DMS53 treated with DMSO at 0.1 percent for 48 hours (cell line): ENCODE results near the gene PTDSS2.
"Not testable (repeated sequence)": the region's sequence is repeated elsewhere in the genome, so short reads cannot be mapped to it uniquely, and the experiment has no call there.

Experiments used
- DNase-seq: peaks from one replicate; lab custom pipeline; 2025; ENCODE audit not compliant: unreplicated experiment; lab: John Stamatoyannopoulos, UW

PTDSS2 gene

DNA sequence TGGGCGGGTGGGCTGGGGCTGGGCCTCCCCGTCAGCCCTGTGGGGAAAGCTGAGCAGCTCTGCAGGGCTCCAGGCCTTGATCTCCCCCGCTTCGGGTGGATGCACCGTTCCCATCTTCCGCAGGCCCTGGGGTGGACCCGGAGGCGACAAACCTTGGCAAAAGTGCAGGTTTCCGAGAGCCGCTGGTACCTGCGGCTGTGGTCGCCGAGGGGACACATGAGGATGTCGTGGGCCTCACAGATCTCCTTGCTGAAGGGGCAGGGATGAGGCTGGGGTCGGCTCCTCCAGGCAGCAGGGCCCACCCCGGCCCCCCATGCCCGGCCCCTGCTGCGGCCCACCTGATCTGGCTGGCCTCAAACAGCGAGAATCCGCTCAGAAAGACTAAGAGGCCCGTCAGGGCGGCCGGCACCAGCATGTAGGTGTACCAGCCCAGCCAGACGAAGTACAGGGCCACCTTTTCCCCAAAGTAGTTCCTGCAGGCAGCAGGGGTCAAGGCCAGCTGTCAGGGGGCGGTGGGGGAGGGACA, 20.1 kb upstream of the PTDSS2 start:
- no peak for DNase-seq

GRCh38 chr11:431921-432320, 18.2 kb upstream of the PTDSS2 start:
- DNase-seq: no peak

DNA sequence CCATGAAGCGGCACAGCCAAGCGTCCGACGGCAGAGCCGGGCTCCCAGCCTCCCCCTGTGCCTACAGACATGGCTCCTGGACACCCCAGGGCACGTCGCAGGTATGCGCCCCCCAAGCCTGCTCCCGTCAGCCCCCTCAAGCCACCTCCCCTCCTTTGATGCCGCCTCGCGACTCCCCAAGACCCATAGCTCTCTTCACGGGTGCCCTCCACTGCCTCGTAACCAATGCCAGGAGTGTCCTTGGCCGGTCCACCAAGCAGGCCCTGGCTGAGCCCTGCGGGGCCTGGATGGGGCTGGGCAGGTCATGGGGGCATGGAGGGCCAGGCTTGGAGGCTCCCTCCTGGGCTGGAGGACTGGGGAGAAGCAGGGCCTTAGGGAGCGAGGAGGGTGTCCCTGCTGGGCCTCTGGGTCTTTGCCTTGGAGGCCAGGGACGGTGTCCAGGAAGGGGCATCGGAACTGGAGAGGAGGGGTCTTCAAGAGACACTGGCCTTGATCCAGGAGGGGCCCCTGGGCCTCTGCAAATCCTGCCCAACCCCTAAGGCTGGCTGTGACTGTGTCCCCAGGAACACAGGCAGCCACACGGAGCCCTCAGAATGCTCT, 17.5 kb upstream of the PTDSS2 start:
- no peak for DNase-seq

- no peak for DNase-seq
Observed at GRCh38 chr11:433111-433510, 17.0 kb upstream of the PTDSS2 start.

GRCh38 chr11:433641-434040, 16.4 kb upstream of the PTDSS2 start:
- no peak for DNase-seq

DNA sequence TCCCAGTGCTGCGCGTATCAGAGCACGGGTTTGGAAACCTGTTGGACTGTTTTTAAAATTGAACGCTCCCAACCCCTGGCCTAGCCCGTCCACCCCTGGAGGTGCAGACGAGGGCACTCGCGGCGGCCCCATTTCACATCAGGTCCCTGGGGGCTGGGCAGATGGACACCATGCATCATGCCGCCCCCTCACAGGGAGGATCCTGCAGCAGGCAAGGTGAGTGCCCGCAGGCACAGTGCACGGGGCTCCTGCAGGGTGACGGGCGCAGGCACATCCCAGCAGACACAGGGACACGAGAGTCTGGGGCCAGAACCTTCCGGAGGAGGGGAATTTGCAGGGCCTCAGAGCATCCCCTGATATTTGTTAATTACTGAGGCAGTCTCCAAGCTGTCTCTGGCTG, 15.6 kb upstream of the PTDSS2 start:
- DNase-seq: no peak

DNA sequence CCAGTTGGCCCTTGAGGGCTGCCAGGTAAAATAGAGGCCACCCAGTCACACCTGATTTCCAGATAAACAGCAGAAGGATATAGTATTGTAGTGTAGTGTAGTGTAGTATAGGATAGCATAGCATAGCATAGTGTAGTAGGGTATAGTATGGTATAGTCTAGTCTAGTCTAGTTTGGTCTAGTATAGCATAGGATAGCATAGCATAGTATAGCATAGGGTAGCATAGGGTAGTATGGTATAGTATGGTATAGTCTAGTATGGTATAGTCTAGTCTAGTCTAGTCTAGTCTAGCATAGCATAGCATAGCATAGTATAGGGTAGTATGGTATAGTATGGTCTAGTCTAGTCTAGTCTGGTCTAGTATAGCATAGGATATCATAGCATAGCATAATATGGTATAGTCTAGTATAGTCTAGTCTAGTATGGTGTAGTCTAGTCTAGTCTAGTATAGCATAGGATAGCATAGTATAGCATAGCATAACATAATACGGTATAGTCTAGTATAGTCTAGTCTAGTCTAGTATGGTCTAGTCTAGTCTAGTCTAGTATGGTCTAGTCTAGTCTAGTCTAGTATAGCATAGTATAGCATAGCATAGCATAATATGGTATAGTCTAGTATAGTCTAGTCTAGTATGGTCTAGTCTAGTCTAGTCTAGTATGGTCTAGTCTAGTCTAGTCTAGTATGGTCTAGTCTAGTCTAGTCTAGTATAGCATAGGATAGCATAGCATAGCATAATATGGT, 14.9 kb upstream of the PTDSS2 start:
- DNase-seq: not testable (repeated sequence)

GRCh38 chr11:437228-437870, 12.7 kb upstream of the PTDSS2 start:
- no peak for DNase-seq

DNA sequence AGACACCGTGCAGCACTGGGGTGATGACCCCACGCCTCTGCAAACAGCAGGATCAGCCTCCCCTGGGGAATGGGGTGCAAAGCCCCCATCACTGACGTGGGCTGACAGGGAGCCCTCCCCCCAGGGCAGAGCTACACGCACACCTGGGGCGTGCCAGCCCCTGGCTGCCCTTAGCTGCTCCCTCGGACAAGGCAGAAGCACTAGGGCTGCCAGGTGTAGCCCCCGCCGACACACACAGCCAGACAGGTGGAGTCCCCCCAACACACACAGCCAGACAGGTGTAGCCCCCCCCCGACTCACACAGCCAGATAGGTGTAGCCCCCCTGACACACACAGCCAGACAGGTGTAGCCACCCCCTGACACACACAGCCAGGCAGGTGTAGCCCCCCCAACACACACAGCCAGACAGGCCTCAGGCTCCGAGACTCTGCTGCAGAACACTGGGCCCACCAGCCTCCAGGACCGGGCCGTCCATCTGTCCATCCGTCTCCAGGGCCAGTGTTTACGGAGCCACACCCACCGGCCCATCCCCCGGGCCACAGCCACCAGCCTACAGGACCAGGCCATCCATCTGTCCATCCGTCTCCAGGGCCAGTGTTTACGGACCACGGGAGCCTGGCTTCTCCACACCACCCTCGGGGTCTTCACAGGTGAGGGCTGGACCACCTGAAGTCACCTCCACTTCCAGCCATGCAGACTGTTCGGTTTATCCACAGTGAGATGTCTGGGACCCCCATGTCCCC, 11.8 kb upstream of the PTDSS2 start:
- no peak for DNase-seq

DNA sequence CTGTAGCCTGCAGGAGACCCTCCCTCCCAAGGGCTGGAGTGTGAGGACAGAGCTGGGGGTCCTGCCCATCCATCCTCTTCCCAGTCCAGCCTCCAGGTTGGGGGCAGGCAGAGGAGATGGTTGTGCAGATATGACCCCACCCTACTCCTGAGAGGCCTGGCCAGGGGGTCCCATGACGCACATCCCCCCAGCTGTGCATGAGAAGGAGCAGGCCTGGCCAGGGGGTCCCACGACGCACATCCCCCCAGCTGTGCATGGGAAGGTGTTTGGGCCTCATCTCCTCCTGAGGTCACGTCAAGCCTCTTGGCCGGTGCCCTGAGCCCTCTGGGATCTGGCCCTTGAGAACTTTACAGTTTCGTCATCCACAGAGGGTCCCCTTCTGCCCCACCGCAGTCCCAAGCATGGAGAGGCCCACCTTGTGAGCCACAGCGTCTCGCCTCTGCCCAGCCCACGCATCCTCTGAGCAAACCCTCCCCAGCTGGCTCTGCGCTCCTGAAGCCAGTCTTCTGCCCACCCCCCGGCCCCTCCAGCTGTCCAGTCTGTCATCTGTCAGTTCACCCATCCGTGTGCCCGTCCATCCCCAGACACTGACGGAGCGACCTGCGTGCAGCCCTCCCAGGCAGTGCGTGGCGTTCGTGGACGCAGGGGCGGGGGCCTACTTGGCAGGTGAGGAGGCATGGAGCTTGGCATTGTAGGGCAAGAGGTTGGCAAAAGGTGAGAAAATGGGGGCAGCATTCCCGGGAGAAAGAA, 10.6 kb upstream of the PTDSS2 start:
- no peak for DNase-seq

- DNase-seq: no peak
Observed at GRCh38 chr11:440065-441042, 9.7 kb upstream of the PTDSS2 start.

DNA sequence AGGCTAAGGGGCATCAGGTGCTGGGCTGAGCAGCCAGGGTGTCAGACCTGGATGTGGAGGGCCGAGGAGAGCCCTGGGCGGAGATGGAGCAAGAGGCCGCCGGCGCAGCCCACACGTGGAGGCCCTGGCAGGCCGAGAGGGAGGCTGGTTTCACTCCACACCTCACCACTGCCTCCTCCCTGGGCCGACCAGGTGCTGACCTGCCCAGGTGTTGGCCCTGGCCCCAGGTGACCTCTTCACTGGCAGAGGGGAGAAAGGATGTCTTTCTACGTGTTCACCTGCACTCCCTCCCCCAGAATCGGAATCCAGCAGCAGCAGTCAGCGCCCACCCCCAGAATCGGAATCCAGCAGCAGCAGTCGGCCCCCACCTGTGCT, 9.0 kb upstream of the PTDSS2 start:
- peak; percentile 17 for DNase-seq

DNA sequence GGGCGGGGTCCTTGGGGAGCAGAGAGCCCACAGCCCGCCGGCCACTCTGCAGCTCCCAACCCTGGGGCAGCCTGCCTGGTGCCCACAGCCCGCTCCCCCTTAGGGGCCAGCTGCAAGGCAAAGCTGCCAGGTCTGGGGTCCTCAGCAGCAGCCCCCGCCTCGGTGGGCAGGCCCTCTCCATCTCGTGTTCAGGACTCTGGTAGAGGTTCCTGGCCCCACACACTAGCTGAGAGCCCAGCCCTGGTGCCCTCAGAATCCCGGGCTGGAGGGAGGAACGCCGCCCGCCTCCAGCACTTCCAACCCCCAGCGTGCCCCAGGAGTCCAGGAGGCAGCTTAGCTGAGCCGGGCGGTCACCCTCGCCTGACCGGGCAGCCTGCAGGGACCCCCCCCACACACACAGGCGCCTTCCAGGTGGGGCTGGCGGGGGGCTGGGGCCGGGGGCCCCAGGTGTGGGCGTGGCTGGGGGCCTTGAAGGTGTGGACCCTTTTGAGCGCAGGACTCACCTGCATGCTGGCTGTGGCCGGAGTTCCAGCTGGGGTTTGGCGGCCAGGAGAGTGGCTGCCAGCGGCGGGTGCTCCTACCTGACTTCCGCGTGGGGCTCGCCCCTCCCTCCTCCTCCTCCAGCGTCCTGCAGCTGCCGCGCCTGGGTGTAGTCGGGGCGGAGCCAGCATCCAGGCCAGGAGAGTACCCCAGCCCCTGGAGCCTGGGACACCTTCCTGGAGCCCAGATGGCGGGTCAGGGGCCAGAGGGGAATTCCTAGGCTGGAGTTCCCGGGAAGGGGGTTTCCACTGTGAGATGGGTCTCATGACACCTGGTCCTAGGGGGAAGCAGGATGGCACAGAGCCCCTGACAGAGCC, 8.4 kb upstream of the PTDSS2 start, which contains the start of gene ANO9:
TSS of gene ANO9 (minus strand) at position 594 of the 857 bp plus-strand sequence. CDS start at position 509, 85 bp downstream.
- DNase-seq: peak; percentile 87

DNA sequence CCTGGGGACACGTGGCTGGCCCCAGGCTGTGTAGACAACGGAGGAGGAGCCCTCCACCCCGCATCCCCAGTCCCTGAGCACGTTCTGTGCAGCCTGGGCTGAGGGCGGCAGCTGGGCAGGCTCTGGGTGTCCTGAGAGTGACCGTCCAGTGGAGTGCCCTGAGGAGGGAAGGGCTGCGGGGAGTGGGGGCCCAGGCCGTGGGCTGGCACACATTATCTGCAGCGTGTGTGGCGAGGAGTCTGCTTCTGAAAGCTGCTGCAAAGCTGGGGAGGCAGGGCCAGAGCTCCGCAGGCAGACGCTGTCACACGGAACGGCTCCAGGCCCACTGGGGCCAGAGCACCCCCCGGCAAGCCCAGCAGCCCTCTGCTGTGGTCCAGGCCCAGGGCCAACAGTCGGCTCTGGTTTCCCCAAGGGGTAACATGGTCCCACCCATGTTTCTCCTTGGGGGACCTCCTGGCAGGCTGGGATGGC, 7.4 kb upstream of the PTDSS2 start:
- DNase-seq: no peak

- no peak for DNase-seq
Observed at GRCh38 chr11:443542-444199, 6.4 kb upstream of the PTDSS2 start.

- DNase-seq: peak; percentile 98
Observed at GRCh38 chr11:444396-445144, 5.5 kb upstream of the PTDSS2 start.
